Caki2 (cell line): ENCODE results near the gene ZBTB46. TPM values are rescaled to one million over a fixed set of nuclear protein-coding genes. Genes with fewer than 3 reads are reported as not detected.
A peak's percentile ranks its signal among the peaks of the same experiment; 100 is the strongest.

ENCODE experiments used
- DNase-seq: peaks from one replicate; pipeline ENCODE4 v3.0.0-alpha.2; 2015; ENCODE audit warnings: low read depth
- in situ Hi-C: cut with HindIII; loops from 2 replicates; pipeline ENCODE4 v1.10.0; 2016; ENCODE audit warnings: low sequenced_read_pairs, low pct_unique_long_range_greater_than_20kb, mixed read lengths
- total RNA-seq: library from RNA; depleted of rRNA; stranded (reverse); fragments of >200 nt; shearing (Covaris generic); gene quantifications from 2 replicates; pipeline ENCODE4 v1.2.3, GENCODE V29; 2014; ENCODE audit warnings: low replicate concordance

The ZBTB46 gene
- total RNA-seq, 1 experiment from 2014 or later: 9.6 TPM

GRCh38 chr20:63707558-63708300 lies 123.3 kb downstream of the ZBTB46 start, which contains the start of the genes ARFRP1 and ZGPAT:
Gene ARFRP1 (minus strand): TSS chr20:63707976. CDS start chr20:63707091, 885 bp downstream.
Gene ZGPAT (plus strand): TSS chr20:63708039. CDS start chr20:63708581, 542 bp downstream.
- peak; percentile 83 for DNase-seq
- in situ Hi-C loops: no loop called here

DNA sequence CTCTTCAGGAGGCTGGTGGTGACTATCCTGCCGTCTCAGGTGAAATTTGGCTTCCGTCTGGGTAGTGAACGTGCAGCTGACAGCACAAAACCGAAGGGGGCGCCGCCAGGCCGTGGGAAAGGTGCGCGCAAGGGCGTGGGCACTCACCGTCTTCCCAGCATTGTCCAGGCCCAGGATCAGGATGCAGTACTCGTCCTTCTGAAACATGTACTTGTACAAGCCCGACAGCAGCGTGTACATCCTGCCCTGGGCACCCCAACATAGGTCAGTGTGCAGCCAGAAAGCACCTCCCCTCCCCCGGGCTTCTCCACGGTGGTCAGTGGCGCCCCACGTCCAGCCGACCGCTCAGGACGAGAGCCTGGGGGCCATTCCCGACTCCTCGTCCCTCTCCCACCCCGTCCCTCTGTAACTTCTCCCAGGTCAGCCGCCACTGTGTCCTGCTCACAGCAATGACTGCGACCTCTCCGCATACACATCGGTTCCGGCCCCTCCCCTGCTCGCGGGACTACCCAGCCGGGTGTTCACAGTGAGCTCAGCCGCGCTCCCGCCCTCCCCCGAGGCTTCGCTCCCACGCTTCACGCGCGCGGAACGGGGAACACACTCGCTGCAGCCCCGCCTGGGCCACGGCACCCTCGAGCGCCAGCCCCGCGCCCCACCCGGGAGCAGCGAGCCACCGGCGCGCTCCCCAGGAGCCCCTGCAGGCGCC lies 124.1 kb downstream of the ZBTB46 start:
- peak; percentile 55 for DNase-seq
- in situ Hi-C loops: no loop called here

GRCh38 chr20:63706027-63706695 lies 124.9 kb downstream of the ZBTB46 start:
- DNase-seq: no peak
- in situ Hi-C loops: no loop called here

- no peak for DNase-seq
- in situ Hi-C loops: no loop called here
These were observed 125.6 kb downstream of the ZBTB46 start for GRCh38 chr20:63705232-63706026.

DNA sequence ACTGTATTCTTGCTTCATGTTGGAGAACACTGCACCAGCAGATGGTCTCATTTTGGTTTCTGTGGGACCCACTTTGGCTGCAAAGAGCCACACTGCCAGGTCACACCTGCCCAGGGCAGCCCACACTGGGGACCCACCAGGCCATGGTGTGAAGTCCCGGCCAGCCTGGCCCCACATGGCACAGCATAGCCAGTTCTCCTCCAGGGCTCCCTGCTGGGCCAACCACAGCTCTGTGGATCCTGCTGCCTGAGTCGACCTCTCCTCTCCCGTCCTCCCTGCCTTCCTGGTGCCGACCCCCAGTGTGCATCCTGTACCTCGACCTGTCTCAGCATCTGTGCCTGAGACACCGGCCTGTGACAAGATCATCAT lies 126.3 kb downstream of the ZBTB46 start:
- no peak for DNase-seq
- in situ Hi-C loops: no loop called here

DNA sequence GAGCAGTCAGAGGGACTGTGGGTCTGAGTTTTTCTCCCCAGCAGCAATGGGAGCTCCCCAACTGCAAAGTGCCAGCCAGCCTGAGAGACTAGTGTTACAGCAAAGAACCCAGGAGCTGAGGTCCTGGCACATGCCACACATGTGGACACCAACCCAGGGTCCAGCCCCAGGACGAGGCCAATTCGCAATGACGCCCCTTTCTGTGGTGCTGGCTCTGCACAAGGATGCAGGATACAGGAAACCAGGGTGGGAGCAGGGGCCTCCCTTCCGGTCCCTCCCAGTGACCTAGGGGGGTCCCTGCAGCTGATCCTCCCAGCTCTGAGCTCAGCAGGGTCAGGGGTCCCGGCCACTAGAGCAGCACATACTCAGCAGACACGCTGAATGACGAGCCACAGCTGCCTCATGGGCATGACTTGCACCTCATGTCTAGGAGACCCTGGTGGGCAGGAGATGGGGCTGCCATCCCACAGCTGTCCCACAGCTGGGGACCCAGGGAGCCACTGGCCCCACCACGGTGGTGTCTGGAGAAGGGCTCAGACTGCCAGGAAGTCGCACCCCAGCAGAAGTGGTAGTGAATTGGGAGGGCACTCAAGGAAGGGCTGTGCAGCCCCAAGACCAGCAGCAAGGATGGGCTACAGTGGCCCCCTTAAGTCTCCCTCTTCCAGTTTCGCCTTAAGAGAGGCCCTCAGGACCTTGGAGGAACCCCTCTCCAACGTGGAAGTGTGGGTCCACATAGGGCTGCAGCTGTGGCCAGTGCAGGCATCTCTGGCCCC lies 126.9 kb downstream of the ZBTB46 start:
- DNase-seq: no peak
- in situ Hi-C loops: no loop called here

DNA sequence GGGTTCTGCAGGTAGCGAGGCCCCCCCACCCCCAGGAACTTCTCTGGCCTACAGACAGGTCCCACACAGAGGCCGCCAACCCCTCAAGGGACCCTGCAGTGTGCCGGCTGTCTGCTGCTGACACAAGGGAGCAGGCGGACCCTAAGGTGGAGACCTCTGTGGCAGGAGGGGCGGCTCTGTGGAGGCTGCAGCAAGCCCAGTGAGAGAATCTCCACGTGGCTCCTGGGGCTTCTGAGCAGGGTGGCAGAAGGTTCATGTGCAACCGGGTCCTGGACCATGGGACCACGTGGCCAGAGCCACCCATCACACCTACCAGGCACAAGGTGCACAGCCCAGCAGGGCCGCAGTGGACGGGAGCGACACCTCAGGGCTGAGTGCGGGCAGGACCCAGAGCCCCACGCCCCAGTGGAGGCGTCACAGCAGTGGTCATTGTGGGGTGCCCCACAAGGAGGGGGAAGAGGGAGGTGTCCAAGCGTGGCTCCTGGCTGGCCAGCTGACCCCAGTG lies 127.5 kb downstream of the ZBTB46 start:
- DNase-seq: no peak
- in situ Hi-C loops: no loop called here

GRCh38 chr20:63702751-63703470 lies 128.2 kb downstream of the ZBTB46 start:
- in situ Hi-C loops: no loop called here
- DNase-seq: no peak

DNA sequence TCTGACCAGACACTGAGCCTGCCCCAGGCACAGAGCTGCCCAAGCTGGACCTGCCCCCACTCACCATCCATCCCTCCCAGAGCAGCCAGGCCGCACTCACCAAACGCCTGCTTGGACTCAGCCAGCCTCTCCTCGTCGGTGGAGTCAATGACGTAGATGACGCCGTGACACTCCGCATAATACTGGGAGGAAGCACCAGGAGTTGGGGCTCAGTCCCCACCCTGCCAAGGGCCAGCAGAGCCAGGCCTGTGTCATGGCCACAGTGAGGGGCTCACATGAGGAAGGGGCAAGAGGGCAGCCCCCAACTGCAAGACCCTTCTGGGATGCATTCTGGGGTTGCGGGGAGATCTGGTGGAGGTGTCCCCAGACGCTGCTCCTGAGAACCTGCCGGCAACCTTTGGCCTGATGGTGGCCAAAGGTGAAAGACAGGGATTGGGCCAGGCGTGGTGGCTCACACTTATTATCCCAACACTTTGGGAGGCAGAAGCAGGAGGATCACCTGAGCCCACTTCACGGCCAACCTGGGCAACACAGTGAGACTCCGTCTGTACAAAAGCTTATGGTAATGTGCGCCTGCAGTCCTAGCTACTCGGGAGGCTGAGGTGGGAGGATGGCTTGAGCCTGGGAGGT lies 128.9 kb downstream of the ZBTB46 start:
- DNase-seq: no peak
- in situ Hi-C loops: no loop called here

- in situ Hi-C loops: no loop called here
- DNase-seq: no peak
These were observed 129.6 kb downstream of the ZBTB46 start for GRCh38 chr20:63701329-63702035.

DNA sequence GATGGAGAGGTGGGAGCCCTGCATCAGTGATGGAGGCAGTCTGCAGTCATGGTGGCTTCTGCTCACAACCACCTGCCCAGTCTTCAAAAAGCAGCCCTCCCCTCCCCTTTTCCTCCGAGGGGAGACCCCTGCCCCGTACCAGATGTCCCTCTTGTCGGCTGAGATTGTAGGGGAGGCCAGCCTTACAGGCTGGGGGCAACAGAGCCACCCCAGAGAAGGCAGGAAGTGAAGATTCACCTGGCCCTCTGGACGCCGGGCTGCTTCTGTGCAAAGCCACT lies 130.1 kb downstream of the ZBTB46 start:
- no peak for DNase-seq
- in situ Hi-C loops: no loop called here

- DNase-seq: no peak
- in situ Hi-C loops: no loop called here
These were observed 130.6 kb downstream of the ZBTB46 start for GRCh38 chr20:63700199-63701050.

DNA sequence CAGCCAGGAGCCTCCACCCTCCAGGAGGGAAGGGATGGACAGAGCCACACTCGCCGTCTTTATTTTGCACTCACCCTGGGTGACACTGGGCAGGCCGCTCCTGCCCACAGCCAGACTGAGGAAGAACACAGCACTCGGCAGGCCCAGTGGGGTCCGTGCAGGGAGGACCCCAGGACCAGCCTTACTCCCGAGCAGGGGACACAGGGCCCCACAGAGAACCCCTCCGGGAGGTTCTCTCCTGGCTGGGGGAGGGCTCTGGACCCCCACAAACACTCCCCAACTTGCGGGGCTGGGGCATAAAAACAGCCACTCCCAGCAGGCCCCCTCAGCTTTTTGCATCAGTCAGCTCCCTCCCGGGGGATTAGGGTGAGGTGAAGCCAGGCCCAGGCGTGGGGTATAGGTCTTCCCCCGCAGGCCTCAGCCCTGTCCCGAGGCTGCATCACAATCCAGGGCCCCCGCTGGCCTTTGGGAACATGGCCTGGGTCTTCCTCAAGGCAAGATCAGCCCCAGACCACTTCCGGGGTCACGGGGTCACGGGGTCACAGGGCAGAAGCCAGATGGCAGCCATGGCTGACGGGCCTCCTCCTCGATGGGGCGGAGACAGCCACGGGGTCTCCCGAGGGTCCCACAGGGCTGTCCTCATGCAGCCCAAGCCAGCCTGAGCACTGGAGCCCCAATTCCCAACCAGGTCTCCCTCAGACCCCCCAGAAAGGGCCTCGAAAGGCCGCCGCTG lies 131.4 kb downstream of the ZBTB46 start:
- in situ Hi-C loops: no loop called here

DNA sequence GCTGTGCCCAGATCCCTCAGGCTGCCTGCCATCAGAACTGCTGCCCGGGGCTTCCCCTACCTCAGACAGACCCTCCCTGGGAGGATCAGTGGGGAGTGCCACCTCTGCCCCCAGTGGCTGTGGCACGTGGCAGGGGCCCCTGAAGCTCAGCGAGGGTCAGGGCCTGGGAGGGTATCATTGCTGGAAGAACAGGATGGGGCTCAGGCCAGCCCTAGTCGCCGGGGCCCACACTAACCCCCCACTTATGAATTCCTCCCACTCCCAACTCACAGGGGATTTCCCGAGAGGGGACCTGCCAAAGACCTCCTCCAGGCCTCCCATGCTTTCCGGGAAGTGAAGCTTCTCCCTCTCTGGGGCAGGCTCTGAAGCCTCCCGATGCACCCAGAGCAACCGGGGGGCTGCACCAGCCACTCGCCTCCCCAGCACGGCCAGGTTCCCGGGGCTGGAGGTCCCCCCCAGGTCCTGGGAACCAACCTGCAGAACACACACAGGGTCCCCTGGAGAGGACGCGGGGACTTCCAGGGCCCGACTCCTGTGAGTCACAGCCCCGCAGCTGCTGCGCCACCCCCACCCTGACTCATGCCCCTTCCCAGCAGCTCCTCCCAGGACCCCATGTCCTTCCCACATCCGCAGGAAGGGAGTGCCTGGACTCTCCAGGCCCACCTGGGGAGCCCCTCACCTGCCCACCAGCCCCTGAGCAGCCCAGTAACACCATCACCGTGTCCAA lies 132.2 kb downstream of the ZBTB46 start:
- in situ Hi-C loops: no loop called here
- DNase-seq: peak; percentile 91

More for the DNA sequence above, 131.4 kb downstream of the ZBTB46 start:
- no peak for DNase-seq
